ENCODE results near the gene FTCDNL1. TPM values are rescaled to one million over a fixed set of nuclear protein-coding genes. Genes with fewer than 3 reads are reported as not detected.

Gene FTCDNL1
- total and polyA plus RNA-seq, 8 donors = 0.31 to 2.8 (median 0.78) TPM; not detected in 4

DNA sequence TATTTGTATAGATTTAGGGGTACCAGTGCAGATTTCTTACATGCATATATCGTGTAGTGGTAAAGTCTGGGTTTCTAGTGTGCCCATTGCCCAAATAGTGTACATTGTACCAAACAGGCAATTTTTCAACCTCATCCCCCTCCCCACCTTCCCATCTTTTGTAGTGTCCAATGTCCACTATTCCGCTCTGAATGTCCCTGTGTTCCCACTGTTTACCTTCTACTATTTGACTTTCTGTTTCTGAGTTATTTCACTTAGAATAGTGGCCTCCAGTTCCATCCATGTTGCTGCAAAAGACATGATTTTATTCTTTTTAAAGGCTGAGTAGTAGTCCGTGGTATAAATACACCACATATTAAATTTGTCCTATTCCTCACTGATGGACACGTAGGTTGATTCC is 132.9 kb downstream of the FTCDNL1 start:
- TF ChIP-seq, protein P1, sequence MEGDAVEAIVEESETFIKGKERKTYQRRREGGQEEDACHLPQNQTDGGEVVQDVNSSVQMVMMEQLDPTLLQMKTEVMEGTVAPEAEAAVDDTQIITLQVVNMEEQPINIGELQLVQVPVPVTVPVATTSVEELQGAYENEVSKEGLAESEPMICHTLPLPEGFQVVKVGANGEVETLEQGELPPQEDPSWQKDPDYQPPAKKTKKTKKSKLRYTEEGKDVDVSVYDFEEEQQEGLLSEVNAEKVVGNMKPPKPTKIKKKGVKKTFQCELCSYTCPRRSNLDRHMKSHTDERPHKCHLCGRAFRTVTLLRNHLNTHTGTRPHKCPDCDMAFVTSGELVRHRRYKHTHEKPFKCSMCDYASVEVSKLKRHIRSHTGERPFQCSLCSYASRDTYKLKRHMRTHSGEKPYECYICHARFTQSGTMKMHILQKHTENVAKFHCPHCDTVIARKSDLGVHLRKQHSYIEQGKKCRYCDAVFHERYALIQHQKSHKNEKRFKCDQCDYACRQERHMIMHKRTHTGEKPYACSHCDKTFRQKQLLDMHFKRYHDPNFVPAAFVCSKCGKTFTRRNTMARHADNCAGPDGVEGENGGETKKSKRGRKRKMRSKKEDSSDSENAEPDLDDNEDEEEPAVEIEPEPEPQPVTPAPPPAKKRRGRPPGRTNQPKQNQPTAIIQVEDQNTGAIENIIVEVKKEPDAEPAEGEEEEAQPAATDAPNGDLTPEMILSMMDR (IDR thresholded peaks at IDR 0.05) = no peak
- TF ChIP-seq EP300 (IDR thresholded peaks at IDR 0.05) (no peak), POLR2AphosphoS5 (IDR thresholded peaks at IDR 0.05) (no peak), POLR2A (IDR thresholded peaks at IDR 0.05) (no peak)
- DNase-seq = no peak
- no peaks in the 10 kb centered on the region for H3K27me3 ChIP-seq
- peaks cover 0 to 9% (median 3%) of the 10 kb centered on the region in 4 donors for H3K9me3 ChIP-seq
- H3K36me3 ChIP-seq = no peaks in the 10 kb centered on the region
- H3K27ac ChIP-seq = no peak overlapping the region
- intact Hi-C loops (cut with DNase I; ENCODE audit: low total_unique reads) = no loop called here
- WGBS, 5 donors = 86 to 96% (median 92%) methylated on average over 4 of the region's 4 CpGs
- H3K4me1 ChIP-seq = peaks cover 0 to 5% (median 0%) of the 10 kb centered on the region in 4 donors
- no peak overlapping the region for H3K4me3 ChIP-seq

DNA sequence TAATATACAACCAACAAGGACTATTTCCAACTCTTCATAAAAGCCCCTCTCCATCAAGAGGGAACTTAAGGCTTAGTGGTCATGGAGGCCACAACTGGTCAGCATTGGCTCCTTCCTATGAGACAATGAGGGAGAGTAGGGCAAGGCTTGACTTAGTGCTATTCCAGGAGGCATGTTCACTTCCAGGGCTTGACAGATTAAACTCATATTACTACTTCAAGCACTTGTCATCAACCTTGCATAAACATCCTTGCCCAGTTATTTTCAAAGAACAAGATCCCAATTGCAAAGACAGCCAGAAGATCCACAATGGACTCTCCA is 133.4 kb downstream of the FTCDNL1 start:
- Histone ChIP-seq H3K27ac (no peak overlapping the region), H3K9me3 (peaks cover 0 to 4% (median under 1%) of the 10 kb centered on the region in 4 donors), H3K27me3 (no peaks in the 10 kb centered on the region), H3K4me1 (peaks cover 0 to 5% (median 0%) of the 10 kb centered on the region in 4 donors), H3K4me3 (no peak overlapping the region), H3K36me3 (no peaks in the 10 kb centered on the region)
- DNase-seq = no peak
- intact Hi-C loops (cut with DNase I; ENCODE audit: low total_unique reads) = no loop called here
- TF ChIP-seq EP300 (IDR thresholded peaks at IDR 0.05) = no peak
- no peak for TF ChIP-seq POLR2A (IDR thresholded peaks at IDR 0.05)
- no peak for TF ChIP-seq POLR2AphosphoS5 (IDR thresholded peaks at IDR 0.05)
- TF ChIP-seq, protein P1 (IDR thresholded peaks at IDR 0.05) = no peak

DNA sequence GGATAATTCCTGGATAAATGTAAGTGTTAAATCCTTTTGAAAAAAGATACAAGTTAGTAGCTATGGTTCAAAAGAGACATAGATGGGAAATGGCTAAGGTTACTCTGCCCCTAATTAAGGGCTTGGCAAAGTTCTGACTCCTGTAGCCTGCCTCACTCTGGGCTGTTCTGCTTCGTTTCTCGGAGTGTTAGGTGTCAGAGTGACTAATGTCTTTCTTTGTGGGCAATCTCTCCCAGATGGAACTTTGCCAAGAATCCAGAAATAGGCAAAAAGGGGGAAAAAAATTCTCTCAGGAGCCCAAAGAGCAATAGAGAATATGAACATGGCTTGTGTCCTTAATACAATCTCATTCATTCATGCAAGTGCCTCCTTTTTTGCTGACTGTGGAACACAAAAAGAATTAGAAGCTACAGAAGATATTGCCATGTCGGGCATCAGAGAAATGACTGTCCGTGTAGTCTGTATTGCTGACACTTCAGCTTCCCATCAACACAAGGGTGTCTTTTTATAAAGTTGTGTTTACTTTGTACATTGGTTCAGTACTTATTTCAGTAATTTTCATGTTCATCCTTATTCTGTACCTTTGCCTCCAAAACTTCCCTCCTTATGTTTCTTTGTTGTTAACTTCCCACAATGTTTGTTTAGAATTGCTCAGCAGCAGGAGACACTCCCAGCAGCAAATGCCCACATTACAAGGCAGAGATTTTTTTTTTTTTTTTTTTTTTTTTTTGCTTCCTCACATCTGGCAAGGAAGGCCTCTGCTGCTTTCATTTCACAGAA is 134.0 kb downstream of the FTCDNL1 start:
- intact Hi-C loops (cut with DNase I; ENCODE audit: low total_unique reads) = no loop called here
- H3K27ac ChIP-seq = no peak overlapping the region
- TF ChIP-seq EP300 (IDR thresholded peaks at IDR 0.05) (no peak), POLR2AphosphoS5 (IDR thresholded peaks at IDR 0.05) (no peak), POLR2A (IDR thresholded peaks at IDR 0.05) (no peak)
- TF ChIP-seq, protein P1 (IDR thresholded peaks at IDR 0.05) = no peak
- H3K9me3 ChIP-seq = no peaks in the 10 kb centered on the region
- peak in 1 of 2 donors; percentile 10 for DNase-seq
- H3K36me3 ChIP-seq = no peaks in the 10 kb centered on the region
- H3K27me3 ChIP-seq = no peaks in the 10 kb centered on the region
- whole genome bisulfite sequencing, 5 donors = 29 to 37% (median 30%) methylated on average over 4 of the region's 4 CpGs
- H3K4me1 ChIP-seq = peaks cover 0 to 5% (median 0%) of the 10 kb centered on the region in 4 donors
- no peak overlapping the region for H3K4me3 ChIP-seq

DNA sequence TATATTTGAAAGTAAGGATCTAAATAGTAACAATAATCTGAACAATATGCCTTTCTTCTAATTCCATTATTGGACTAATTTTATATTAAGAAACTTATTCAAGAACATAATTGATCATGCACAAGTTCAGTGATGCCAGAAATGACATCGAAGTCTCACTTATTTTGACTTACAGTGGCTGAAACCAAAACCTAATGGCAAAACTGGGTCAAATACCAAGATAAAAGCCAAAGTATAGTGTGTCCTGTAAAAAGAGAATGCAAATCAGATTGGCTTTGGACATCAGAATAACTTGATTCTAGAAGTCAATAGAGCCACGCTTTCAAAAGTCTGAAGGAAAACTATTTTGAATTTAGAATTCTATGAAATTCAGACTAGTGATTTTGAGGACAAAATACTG is 137.2 kb downstream of the FTCDNL1 start:
- H3K9me3 ChIP-seq = no peaks in the 10 kb centered on the region
- H3K4me1 ChIP-seq = peaks cover 0 to 5% (median 0%) of the 10 kb centered on the region in 4 donors
- no peaks in the 10 kb centered on the region for H3K36me3 ChIP-seq
- H3K27ac ChIP-seq = no peak overlapping the region
- 36 to 67% (median 41%) methylated on average over 2 of the region's 2 CpGs for WGBS, 5 donors
- no peak for DNase-seq
- TF ChIP-seq POLR2A (IDR thresholded peaks at IDR 0.05) = no peak
- TF ChIP-seq EP300 (IDR thresholded peaks at IDR 0.05) = no peak
- TF ChIP-seq, protein P1 (IDR thresholded peaks at IDR 0.05) = no peak
- H3K4me3 ChIP-seq = no peak overlapping the region
- H3K27me3 ChIP-seq = no peaks in the 10 kb centered on the region
- intact Hi-C loops (cut with DNase I; ENCODE audit: low total_unique reads) = no loop called here
